BJ (cell line): ENCODE data around the gene PRPS1. TPM values are rescaled to one million over a fixed set of nuclear protein-coding genes. Genes with fewer than 3 reads are reported as not detected.
"Not testable (repeated sequence)": the region's sequence is repeated elsewhere in the genome, so short reads cannot be mapped to it uniquely, and the experiment has no call there.

Source experiments
- CTCF ChIA-PET: fragments of 350-600 bp; formaldehyde crosslinking; extraction: SDS; loops from one replicate; lab custom pipeline; 2021; ENCODE audit warnings: antibody characterized with exemption, inconsistent platforms; lab: Yijun Ruan, JAX
- POLR2A ChIA-PET: fragments of 300-600 bp; sonication (Branson Sonifier 250); formaldehyde crosslinking; extraction: SDS; loops from one replicate; lab custom pipeline; 2021; ENCODE audit warnings: antibody characterized with exemption; lab: Charles Lee
- DNase-seq: peaks from one replicate; pipeline ENCODE4 v3.0.0-alpha.2; 2011; ENCODE audit warnings: low read depth
- H3K27me3 ChIP-seq: 2 replicates; pipeline ENCODE4 v1.6.0; 2011; ENCODE audit warnings: low read length; ENCODE audit not compliant: control insufficient read depth, insufficient read depth
- H3K36me3 ChIP-seq: 2 replicates; pipeline ENCODE4 v1.5.1; 2011; ENCODE audit warnings: low read length; ENCODE audit not compliant: control insufficient read depth, insufficient read depth
- H3K4me3 ChIP-seq: 2 replicates; pipeline ENCODE4 v1.5.1; 2011; ENCODE audit warnings: low read depth, mild to moderate bottlenecking, control low read depth, low read length
- polyA plus RNA-seq: library from polyadenylated mRNA; depleted of rRNA; stranded (reverse); fragments of >200 nt; gene quantifications from 2 replicates; pipeline ENCODE4 v1.2.3, GENCODE V29; 2011
- TF ChIP-seq, protein P1 (sequence below): IDR thresholded peaks from 2 replicates; pipeline ENCODE4 v1.5.1; 2011; ENCODE audit warnings: low read depth, mild to moderate bottlenecking, control low read depth, inconsistent platforms, low read length, moderate library complexity; ENCODE audit not compliant: insufficient read depth

PRPS1 gene
- polyA plus RNA-seq, 1 experiment = 50.1 TPM

DNA sequence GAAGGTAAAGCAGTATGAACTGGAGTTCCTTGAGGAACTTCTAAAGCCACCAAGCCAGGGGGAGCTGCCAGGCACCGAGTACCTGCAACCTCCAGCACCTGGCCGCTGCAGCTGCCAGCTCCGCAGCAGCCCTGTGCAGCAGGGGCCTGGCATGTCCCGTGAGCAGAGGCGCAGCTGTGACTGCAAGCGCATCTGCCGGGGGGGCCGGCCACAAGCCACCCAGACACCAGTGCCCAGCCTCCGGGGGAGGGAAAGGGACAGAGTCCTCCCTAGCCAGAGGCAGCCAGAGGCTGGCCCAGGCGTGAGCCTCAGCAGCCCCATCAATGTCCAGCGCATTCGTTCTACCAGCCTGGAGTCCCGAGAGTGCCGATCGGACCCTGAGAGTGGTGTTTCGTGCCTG lies 26.6 kb upstream of the PRPS1 start:
- no peaks in the 10 kb centered on the region for H3K36me3 ChIP-seq
- TF ChIP-seq, protein P1, sequence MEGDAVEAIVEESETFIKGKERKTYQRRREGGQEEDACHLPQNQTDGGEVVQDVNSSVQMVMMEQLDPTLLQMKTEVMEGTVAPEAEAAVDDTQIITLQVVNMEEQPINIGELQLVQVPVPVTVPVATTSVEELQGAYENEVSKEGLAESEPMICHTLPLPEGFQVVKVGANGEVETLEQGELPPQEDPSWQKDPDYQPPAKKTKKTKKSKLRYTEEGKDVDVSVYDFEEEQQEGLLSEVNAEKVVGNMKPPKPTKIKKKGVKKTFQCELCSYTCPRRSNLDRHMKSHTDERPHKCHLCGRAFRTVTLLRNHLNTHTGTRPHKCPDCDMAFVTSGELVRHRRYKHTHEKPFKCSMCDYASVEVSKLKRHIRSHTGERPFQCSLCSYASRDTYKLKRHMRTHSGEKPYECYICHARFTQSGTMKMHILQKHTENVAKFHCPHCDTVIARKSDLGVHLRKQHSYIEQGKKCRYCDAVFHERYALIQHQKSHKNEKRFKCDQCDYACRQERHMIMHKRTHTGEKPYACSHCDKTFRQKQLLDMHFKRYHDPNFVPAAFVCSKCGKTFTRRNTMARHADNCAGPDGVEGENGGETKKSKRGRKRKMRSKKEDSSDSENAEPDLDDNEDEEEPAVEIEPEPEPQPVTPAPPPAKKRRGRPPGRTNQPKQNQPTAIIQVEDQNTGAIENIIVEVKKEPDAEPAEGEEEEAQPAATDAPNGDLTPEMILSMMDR = no peak
- H3K4me3 ChIP-seq = no peak overlapping the region
- no peaks in the 10 kb centered on the region for H3K27me3 ChIP-seq
- CTCF ChIA-PET = no interaction called here
- POLR2A ChIA-PET = no interaction called here
- DNase-seq = no peak

DNA sequence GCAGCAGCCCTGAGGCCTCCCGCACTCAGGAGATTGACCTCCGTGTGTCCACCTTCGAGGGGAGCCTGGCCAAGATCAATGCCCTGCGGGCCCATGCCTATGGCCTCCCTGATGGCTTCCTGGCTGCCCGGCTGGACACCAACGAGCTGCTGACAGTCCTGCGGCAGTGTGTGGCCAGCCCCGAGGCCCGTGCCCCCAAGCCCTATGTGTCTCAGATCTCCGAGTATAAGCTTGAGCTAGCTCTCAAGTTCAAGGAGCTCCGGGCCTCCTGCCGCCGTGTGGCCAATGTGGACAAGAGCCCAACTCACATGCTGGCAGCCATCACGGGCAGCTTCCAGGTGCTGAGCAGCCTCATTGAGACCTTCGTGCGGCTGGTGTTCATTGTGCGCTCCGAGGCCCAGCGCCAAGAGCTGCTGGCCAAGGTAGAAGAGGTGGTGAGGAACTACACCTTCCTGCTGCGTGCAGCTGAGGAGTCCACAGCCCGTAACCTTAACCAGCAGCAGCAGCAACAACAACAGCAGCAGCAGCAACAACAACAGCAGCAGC lies 25.5 kb upstream of the PRPS1 start:
- POLR2A ChIA-PET = no interaction called here
- Histone ChIP-seq H3K27me3 (no peaks in the 10 kb centered on the region), H3K36me3 (no peaks in the 10 kb centered on the region), H3K4me3 (no peak overlapping the region)
- no peak for DNase-seq
- CTCF ChIA-PET = no interaction called here
- TF ChIP-seq, protein P1 = no peak

DNA sequence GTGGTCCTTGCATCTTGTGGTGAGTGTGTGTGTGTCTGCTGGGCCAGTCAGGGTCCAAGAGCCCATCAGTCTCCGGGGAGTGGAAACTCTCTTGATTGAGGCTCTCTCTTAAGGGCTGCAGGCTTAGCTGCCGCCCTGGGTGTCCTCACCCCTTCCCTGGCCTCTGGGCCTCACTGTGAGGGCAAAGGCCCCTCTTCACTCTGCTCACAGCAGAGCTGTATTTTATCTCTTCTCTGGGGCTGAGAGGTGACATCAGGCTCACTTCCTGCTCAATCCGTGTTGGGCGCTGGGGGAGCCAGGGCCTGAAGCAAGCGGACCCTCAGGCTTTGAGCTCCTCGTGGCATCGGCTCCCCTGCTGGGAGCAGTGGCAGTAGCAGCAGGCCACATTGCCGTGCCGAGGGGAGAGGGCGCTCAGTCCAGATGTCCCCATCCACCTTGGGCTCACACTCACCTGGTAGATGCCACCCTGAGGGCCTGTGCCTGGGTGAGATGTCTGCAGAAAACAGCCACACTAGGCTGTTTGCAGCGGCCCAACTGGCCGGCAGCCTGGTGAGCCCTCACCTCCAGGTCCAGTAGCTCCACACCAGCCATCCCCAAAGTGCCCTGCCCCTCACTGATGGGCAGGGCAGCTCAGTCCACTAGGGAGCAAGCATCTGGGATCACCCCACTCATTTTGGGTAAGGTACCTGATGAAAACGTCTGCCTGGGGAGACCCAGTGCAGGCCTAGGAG lies 24.7 kb upstream of the PRPS1 start:
- TF ChIP-seq, protein P1 = no peak
- ChIA-PET POLR2A (no interaction called here), CTCF (no interaction called here)
- Histone ChIP-seq H3K36me3 (no peaks in the 10 kb centered on the region), H3K27me3 (no peaks in the 10 kb centered on the region), H3K4me3 (no peak overlapping the region)
- no peak for DNase-seq

DNA sequence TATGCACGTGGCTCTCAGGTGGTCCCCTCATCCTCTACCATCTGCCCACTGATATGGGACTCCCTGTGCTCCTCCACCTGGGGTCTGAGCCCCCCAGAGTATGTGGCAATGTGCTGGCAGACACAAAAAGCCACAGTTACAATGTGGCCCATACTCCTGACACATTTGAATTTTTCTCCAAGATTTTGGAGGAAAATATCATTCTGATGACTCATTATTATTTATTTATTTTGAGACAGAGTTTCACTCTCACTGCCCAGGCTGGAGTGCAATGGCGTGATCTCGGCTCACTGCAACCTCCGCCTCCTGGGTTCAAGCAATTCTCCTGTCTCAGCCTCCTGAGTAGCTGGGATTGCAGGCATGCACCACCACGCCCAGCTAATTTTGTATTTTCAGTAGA lies 19.2 kb upstream of the PRPS1 start:
- POLR2A ChIA-PET, H3K27me3 ChIP-seq, H3K36me3 ChIP-seq, DNase-seq, H3K4me3 ChIP-seq, CTCF ChIA-PET: not testable (repeated sequence)

DNA sequence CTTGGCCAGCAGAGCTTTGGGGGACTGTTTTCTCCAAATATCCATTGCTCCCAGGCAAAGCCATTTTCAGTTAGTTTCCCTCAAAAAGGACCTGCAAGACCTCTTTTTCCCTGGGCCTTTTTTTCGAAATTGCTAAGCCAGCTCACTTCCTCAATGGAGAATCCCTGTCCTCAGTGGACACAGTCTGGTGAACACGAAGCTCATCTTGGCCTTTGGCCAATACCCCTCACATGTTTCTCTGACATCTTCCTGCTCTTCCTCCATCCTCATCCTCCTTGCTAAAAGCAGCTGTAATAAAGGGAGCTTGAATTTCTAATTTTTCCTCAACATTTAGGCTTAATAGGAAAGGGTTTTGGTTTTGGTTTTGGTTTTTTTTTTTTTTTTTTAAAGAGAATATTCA lies 17.6 kb upstream of the PRPS1 start:
- CTCF ChIA-PET = no interaction called here
- TF ChIP-seq, protein P1 = no peak
- no peak for DNase-seq
- no peaks in the 10 kb centered on the region for H3K27me3 ChIP-seq
- no peak overlapping the region for H3K4me3 ChIP-seq
- H3K36me3 ChIP-seq = no peaks in the 10 kb centered on the region
- POLR2A ChIA-PET = no interaction called here

DNA sequence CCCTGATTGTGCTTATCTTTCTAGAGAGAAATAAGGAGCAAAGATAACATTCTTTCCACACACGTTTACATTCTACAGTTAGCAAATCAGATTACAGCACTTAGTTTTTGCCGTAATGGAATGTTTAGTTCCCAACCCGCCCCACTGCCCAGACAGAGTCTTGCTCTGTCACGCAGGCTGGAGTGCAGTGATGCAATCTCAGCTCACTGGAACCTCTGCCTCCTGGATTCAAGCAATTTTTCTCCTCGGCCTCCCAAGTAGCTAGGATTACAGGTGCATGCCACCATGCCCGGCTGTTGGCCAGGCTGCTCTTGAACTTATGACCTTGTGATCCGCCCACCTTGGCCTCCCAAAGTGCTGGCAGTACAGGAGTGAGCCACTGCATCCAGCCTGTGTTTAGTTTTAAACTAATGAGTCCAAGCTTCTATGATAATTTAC lies 8.4 kb upstream of the PRPS1 start:
- DNase-seq = no peak
- Histone ChIP-seq H3K4me3 (no peak overlapping the region), H3K36me3 (no peaks in the 10 kb centered on the region), H3K27me3 (no peaks in the 10 kb centered on the region)
- CTCF ChIA-PET = no interaction called here
- POLR2A ChIA-PET = interaction anchor here (0.6 kb wide), 1 partner anchor 491 kb away, joined by 10 read pairs; no protein-coding TSS in a partner anchor
- TF ChIP-seq, protein P1 = no peak
